ENCODE data around the gene RAB15. TPM values are rescaled to one million over a fixed set of nuclear protein-coding genes. Genes with fewer than 3 reads are reported as not detected.

Gene RAB15
- total and polyA plus RNA-seq, 2 of the 8 experiments (the other 6 are each of a cell fraction or from before 2014, with no cell fraction given): 38.8 to 58.1 TPM

DNA sequence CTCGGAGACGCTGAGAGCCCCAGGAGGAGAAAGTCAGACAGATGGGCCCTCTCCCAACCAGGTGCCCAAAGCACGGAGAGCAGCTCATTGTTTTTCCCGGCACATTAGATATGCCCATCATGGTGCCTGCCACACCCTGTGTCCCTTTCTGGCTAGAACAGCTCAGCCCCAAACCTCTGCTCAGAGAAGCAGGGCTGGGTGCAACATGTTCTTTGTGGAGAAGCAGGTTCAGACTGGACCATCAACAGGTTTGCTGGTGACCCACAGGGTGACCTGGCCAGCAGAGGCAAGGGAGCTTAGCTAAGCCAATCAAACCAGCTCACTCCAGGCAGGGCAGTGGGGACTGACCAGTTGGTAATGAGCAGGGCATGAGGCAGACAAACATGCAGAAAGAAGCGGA is 13.4 kb downstream of the RAB15 start:
- no peak overlapping the region for H3K4ac ChIP-seq (replicated peaks; ENCODE audit: insufficient read length, low read depth, low read length)
- DNase-seq (ENCODE audit: low read depth in 1 of 2, low spot score in 2 of 2) (no peak), FAIRE-seq (no peak)
- H2BK5ac ChIP-seq (ENCODE audit: low read depth, low read length): no peak overlapping the region
- H3K27me3 ChIP-seq (replicated peaks in 1 of 4; ENCODE audit: control insufficient read depth in 3 of 4, extremely low read depth in 1 of 4, insufficient read depth in 3 of 4, low read length in 3 of 4): no peaks in the 10 kb centered on the region
- H2AFZ ChIP-seq (ENCODE audit: low read length): no peak overlapping the region
- no peak overlapping the region; the same call in 1 of the 2 replicates for H2BK12ac ChIP-seq (ENCODE audit: low read depth, low read length)
- H2BK15ac ChIP-seq (ENCODE audit: low read length): peak overlapping the region; percentile 48; the same call in 1 of the 2 replicates
- 92% methylated on average over 5 of the region's 5 CpGs; no CpG with 5 or more reads in 1 of the 2 experiments for WGBS, 2 experiments (ENCODE audit: extremely low coverage in 1 of 2, insufficient coverage in 1 of 2, insufficient read length in 1 of 2, insufficient replicate concordance in 2 of 2, low coverage in 1 of 2, low lambda C conversion rate in 2 of 2, missing lambda C conversion rate in 1 of 2)
- no peak overlapping the region for H3K4me2 ChIP-seq (ENCODE audit: insufficient read depth in 1 of 2, low read depth in 2 of 2, low read length in 2 of 2)
- peaks cover 13 to 26% (median 20%) of the 10 kb centered on the region in 4 experiments for H3K4me1 ChIP-seq (replicated peaks in 1 of 4; ENCODE audit: control insufficient read depth in 3 of 4, insufficient read depth in 4 of 4, low read length in 3 of 4)
- H3K14ac ChIP-seq (ENCODE audit: insufficient read length): no peak overlapping the region
- H3K36me3 ChIP-seq (ENCODE audit: control insufficient read depth in 2 of 4, insufficient read depth in 4 of 4, low read length in 3 of 4): 0 out of 8 replicates have a peak, but pooled peaks cover 0 to 2% (median 0%) of the 10 kb centered on the region in 4 experiments
- no peak overlapping the region for H2BK20ac ChIP-seq (ENCODE audit: low read length)
- H3K27ac ChIP-seq (ENCODE audit: low read depth, low read length): no peak overlapping the region
- H4K91ac ChIP-seq (replicated peaks; ENCODE audit: insufficient read length, low read length): no peak overlapping the region
- H2AK5ac ChIP-seq (ENCODE audit: low read depth, low read length): no peak overlapping the region; the same call in 1 of the 2 replicates
- H3K56ac ChIP-seq (replicated peaks; ENCODE audit: insufficient read length, low read depth, low read length): no peak overlapping the region
- POLR2A ChIA-PET (ENCODE audit: partially characterized antibody): interaction anchor here (1.7 to 2.2 kb wide), 2 partner anchors 11 to 84 kb away, joined by 4 to 8 read pairs; no protein-coding TSS in a partner anchor
- CTCF ChIA-PET (ENCODE audit: partially characterized antibody): interaction anchor here (0.5 to 6.7 kb wide), 13 partner anchors 11 to 180 kb away, joined by 3 to 45 read pairs (median 4); no protein-coding TSS in a partner anchor
- no peak overlapping the region for H3K4me3 ChIP-seq (ENCODE audit: extremely low read depth in 1 of 4, insufficient read depth in 2 of 4, low read depth in 3 of 4, low read length in 4 of 4)
- peaks cover 0 to 8% of the 10 kb centered on the region in 2 experiments for H4K20me1 ChIP-seq (replicated peaks in 1 of 2; ENCODE audit: control insufficient read depth in 1 of 2, insufficient read depth in 2 of 2, low read length in 2 of 2)
- no peak overlapping the region for H2BK120ac ChIP-seq (replicated peaks; ENCODE audit: low read depth, low read length)
- no peaks in the 10 kb centered on the region for H3K9me3 ChIP-seq (ENCODE audit: insufficient read depth in 2 of 2, low read depth in 1 of 2, low read length in 1 of 2)
- H3K9ac ChIP-seq (replicated peaks in 1 of 4; ENCODE audit: extremely low read depth in 1 of 4, low read depth in 3 of 4, low read length in 3 of 4): no peak overlapping the region
- no peak overlapping the region for H4K5ac ChIP-seq (ENCODE audit: insufficient read length, low read depth, low read length)
- H3K23me2 ChIP-seq (ENCODE audit: low read depth, low read length): no peaks in the 10 kb centered on the region
- peaks cover 7% of the 10 kb centered on the region for H3K79me1 ChIP-seq (ENCODE audit: low read depth, low read length)
- no peak overlapping the region for H3K18ac ChIP-seq (ENCODE audit: extremely low read depth, low read length)
- H4K8ac ChIP-seq (ENCODE audit: extremely low read depth, insufficient read depth, low read length): no peak overlapping the region
- H3K79me2 ChIP-seq (ENCODE audit: control insufficient read depth in 1 of 2, insufficient read depth in 2 of 2, low read length in 2 of 2): peaks cover 0 to 5% of the 10 kb centered on the region in 2 experiments; a peak in 1 of 4 replicates
- H3K23ac ChIP-seq (ENCODE audit: insufficient read length): no peak overlapping the region
- TF ChIP-seq EP300 (IDR thresholded peaks at IDR 0.05; ENCODE audit: borderline replicate concordance in 1 of 2, low read depth in 2 of 2, low read length in 2 of 2): no peak
- TF ChIP-seq HDAC6 (IDR thresholded peaks at IDR 0.05; ENCODE audit: low read depth, low read length): no peak

Measured in H1 (cell line).